Measurements from ENCODE around the gene CNTN2. TPM values are rescaled to one million over a fixed set of nuclear protein-coding genes. Genes with fewer than 3 reads are reported as not detected.

Gene CNTN2
- total RNA-seq, 1 donor from 2014 or later = under 0.01 TPM

- no peak for TF ChIP-seq CTCF (IDR thresholded peaks at IDR 0.05; ENCODE audit: insufficient read depth, low read length, severe bottlenecking)
- no peaks in the 10 kb centered on the region for H3K36me3 ChIP-seq (ENCODE audit: control insufficient read depth, insufficient read depth, low read length)
- peaks cover 1% of the 10 kb centered on the region for H3K27me3 ChIP-seq (ENCODE audit: control insufficient read depth, insufficient read depth, low read length)
- DNase-seq (ENCODE audit: low read depth) (peak; percentile 52), FAIRE-seq (peak; percentile 60)
- H3K4me3 ChIP-seq (ENCODE audit: low read depth, low read length) = no peak overlapping the region
Observed at GRCh38 chr1:205072881-205073280, 29.9 kb downstream of the CNTN2 start.

- Histone ChIP-seq H3K36me3 (ENCODE audit: control insufficient read depth, insufficient read depth, low read length) (no peaks in the 10 kb centered on the region), H3K4me3 (ENCODE audit: low read depth, low read length) (no peak overlapping the region), H3K27me3 (ENCODE audit: control insufficient read depth, insufficient read depth, low read length) (no peaks in the 10 kb centered on the region)
- peak; percentile 38 for DNase-seq (ENCODE audit: low read depth)
- no peak for FAIRE-seq
- TF ChIP-seq CTCF (IDR thresholded peaks at IDR 0.05; ENCODE audit: insufficient read depth, low read length, severe bottlenecking) = no peak
Observed at GRCh38 chr1:205073511-205073910, 30.5 kb downstream of the CNTN2 start.

- TF ChIP-seq CTCF (IDR thresholded peaks at IDR 0.05; ENCODE audit: insufficient read depth, low read length, severe bottlenecking) = no peak
- Histone ChIP-seq H3K4me3 (ENCODE audit: low read depth, low read length) (no peak overlapping the region), H3K27me3 (ENCODE audit: control insufficient read depth, insufficient read depth, low read length) (no peaks in the 10 kb centered on the region), H3K36me3 (ENCODE audit: control insufficient read depth, insufficient read depth, low read length) (no peaks in the 10 kb centered on the region)
- no peak for DNase-seq (ENCODE audit: low read depth)
- FAIRE-seq = no peak
Observed at GRCh38 chr1:205074084-205074483, 31.1 kb downstream of the CNTN2 start.

GRCh38 chr1:205074513-205074912 is 31.5 kb downstream of the CNTN2 start:
- no peaks in the 10 kb centered on the region for H3K27me3 ChIP-seq (ENCODE audit: control insufficient read depth, insufficient read depth, low read length)
- TF ChIP-seq CTCF (IDR thresholded peaks at IDR 0.05; ENCODE audit: insufficient read depth, low read length, severe bottlenecking) = no peak
- H3K4me3 ChIP-seq (ENCODE audit: low read depth, low read length) = no peak overlapping the region
- DNase-seq (ENCODE audit: low read depth) (peak; percentile 15), FAIRE-seq (no peak)
- no peaks in the 10 kb centered on the region for H3K36me3 ChIP-seq (ENCODE audit: control insufficient read depth, insufficient read depth, low read length)

GRCh38 chr1:205075642-205076155 is 32.7 kb downstream of the CNTN2 start:
- H3K4me3 ChIP-seq (ENCODE audit: low read depth, low read length) = no peak overlapping the region
- FAIRE-seq (no peak), DNase-seq (ENCODE audit: low read depth) (no peak)
- no peaks in the 10 kb centered on the region for H3K36me3 ChIP-seq (ENCODE audit: control insufficient read depth, insufficient read depth, low read length)
- no peaks in the 10 kb centered on the region for H3K27me3 ChIP-seq (ENCODE audit: control insufficient read depth, insufficient read depth, low read length)
- TF ChIP-seq CTCF (IDR thresholded peaks at IDR 0.05; ENCODE audit: insufficient read depth, low read length, severe bottlenecking) = no peak

- TF ChIP-seq CTCF (IDR thresholded peaks at IDR 0.05; ENCODE audit: insufficient read depth, low read length, severe bottlenecking) = no peak
- H3K4me3 ChIP-seq (ENCODE audit: low read depth, low read length) = no peak overlapping the region
- no peaks in the 10 kb centered on the region for H3K36me3 ChIP-seq (ENCODE audit: control insufficient read depth, insufficient read depth, low read length)
- H3K27me3 ChIP-seq (ENCODE audit: control insufficient read depth, insufficient read depth, low read length) = no peaks in the 10 kb centered on the region
- FAIRE-seq (no peak), DNase-seq (ENCODE audit: low read depth) (no peak)
Observed at GRCh38 chr1:205076245-205076761, 33.3 kb downstream of the CNTN2 start.
